Right lung (tissue), 10 donors: ENCODE measurements around the gene DYNC2I2. TPM values are rescaled to one million over a fixed set of nuclear protein-coding genes. Genes with fewer than 3 reads are reported as not detected.
"Not testable (repeated sequence)": the region's sequence is repeated elsewhere in the genome, so short reads cannot be mapped to it uniquely, and the experiment has no call there.

ENCODE experiments used
- DNase-seq, 2 donors: peaks; one replicate each; pipeline ENCODE4 v3.0.0-alpha.2; 2013
- long read RNA-seq, 8 donors: transcript quantifications; one replicate each; lab custom pipeline, GENCODE V29; 2026
- polyA plus RNA-seq, 5 donors: library from polyadenylated mRNA; unstranded; fragments of 120-200 nt; gene quantifications; one replicate each; pipeline versions ENCODE4 v1.2.1 to v1.2.3, GENCODE V29; 2013; ENCODE audit warnings: inconsistent platforms in 1 of 5, low replicate concordance in 1 of 5; ENCODE audit not compliant: insufficient read length in 5 of 5, insufficient read depth in 1 of 5

The DYNC2I2 gene
- 10 to 100 TPM; 38.7 to 66.0 (median 46.9) TPM for polyA plus RNA-seq
- long read RNA-seq, donor 1, transcript WDR34-201 (9 exons, 1,755 nt) = major isoform, 30 of 70 reads
- long read RNA-seq, donor 1, partial matches to known transcripts = 38 of 70 reads
- long read RNA-seq, donor 1, other reads (novel, unspliced or antisense) = 0 of 70 reads
- long read RNA-seq, donor 2, transcript WDR34-201 (9 exons, 1,755 nt) = major isoform, 15 of 20 reads
- long read RNA-seq, donor 2, partial matches to known transcripts = 5 of 20 reads
- long read RNA-seq, donor 2, other reads (novel, unspliced or antisense) = 0 of 20 reads
- long read RNA-seq, donor 3, transcript WDR34-201 (9 exons, 1,755 nt) = major isoform, 17 of 160 reads
- long read RNA-seq, donor 3, partial matches to known transcripts = 141 of 160 reads
- long read RNA-seq, donor 3, other reads (novel, unspliced or antisense) = 0 of 160 reads
- long read RNA-seq, donor 4, transcript WDR34-201 (9 exons, 1,755 nt) = major isoform, 8 of 895 reads
- long read RNA-seq, donor 4, partial matches to known transcripts = 478 of 895 reads
- long read RNA-seq, donor 4, other reads (novel, unspliced or antisense) = 408 of 895 reads
- long read RNA-seq, donor 5, transcript WDR34-201 (9 exons, 1,755 nt) = major isoform, 19 of 34 reads
- long read RNA-seq, donor 5, partial matches to known transcripts = 13 of 34 reads
- long read RNA-seq, donor 5, other reads (novel, unspliced or antisense) = 0 of 34 reads
- long read RNA-seq, donor 6, transcript WDR34-201 (9 exons, 1,755 nt) = major isoform, 24 of 40 reads
- long read RNA-seq, donor 6, partial matches to known transcripts = 14 of 40 reads
- long read RNA-seq, donor 6, other reads (novel, unspliced or antisense) = 0 of 40 reads
- long read RNA-seq, donor 7, transcript WDR34-201 (9 exons, 1,755 nt) = major isoform, 22 of 1,057 reads
- long read RNA-seq, donor 7, partial matches to known transcripts = 1,004 of 1,057 reads
- long read RNA-seq, donor 7, other reads (novel, unspliced or antisense) = 31 of 1,057 reads
- long read RNA-seq, donor 8, transcript WDR34-201 (9 exons, 1,755 nt) = major isoform, 10 of 1,012 reads
- long read RNA-seq, donor 8, partial matches to known transcripts = 996 of 1,012 reads
- long read RNA-seq, donor 8, other reads (novel, unspliced or antisense) = 6 of 1,012 reads

DNA sequence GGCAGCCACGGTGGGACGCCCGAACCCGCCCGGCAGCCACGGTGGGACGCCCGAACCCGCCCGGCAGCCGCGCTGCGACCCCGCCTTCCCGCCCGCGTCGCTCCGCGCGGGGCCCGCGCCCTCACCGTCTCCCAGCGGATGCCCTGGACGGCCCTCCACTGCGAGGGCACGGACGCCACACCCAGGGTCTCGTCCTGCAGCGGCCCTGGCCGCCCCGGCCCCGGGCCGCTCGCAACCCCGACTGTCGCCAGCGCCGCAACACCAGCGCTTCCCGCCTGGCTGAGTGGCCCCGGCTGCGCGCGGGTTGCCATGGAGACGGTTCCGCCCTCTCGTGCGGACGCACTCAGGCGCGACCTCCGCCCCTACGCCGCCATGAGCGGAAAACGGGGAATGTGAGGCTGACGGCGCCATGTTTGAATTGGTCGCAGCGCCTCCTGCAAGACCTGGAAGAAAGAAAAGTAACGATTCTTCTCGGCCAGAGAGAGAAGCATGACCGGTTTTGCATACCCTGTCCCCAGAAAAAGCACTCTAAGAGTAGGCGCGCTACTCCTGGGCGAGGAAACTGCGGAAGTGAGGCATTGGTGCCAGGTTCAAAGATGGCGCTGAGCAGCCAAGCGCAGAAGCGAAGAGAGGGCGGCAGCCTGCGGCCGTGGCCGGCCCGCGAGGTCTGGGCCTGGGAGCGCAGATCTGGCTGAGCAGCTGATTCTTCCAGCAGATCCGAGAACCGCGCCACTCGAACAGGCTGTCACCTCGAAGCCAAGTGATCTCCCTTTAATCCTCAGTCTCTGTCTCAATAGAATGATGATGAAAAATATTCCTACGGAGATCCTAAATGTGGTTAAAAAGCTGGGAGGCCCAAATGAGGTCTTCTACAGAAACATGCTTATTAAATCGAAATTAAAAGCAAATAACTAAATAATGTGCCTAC is at the start of gene DYNC2I2:
Gene DYNC2I2, minus strand, starts transcription at position 432 of the 928 bp plus-strand sequence. Its CDS starts 121 bp downstream, at position 311.
- peak; percentile 97 for DNase-seq

DNA sequence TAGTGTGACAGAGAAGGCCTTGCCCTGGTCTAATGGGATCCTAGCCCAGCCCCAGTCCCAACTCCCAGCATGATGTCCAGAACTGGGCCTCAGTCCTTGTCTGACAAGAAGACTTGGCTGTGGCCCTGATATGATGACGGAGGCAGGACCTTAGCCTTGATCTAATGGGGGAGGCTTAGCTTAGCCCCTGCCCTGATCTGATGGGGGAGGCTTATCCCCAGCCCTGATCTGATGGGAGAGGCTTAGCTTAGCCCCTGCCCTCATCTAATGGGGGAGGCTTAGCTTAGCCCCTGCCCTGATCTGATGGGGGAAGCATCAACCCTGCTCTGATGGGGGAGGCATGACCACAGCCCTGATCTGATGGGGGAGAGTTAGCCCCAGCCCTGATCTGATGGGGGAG is 49.4 kb upstream of the DYNC2I2 start:
- no peak for DNase-seq

DNA sequence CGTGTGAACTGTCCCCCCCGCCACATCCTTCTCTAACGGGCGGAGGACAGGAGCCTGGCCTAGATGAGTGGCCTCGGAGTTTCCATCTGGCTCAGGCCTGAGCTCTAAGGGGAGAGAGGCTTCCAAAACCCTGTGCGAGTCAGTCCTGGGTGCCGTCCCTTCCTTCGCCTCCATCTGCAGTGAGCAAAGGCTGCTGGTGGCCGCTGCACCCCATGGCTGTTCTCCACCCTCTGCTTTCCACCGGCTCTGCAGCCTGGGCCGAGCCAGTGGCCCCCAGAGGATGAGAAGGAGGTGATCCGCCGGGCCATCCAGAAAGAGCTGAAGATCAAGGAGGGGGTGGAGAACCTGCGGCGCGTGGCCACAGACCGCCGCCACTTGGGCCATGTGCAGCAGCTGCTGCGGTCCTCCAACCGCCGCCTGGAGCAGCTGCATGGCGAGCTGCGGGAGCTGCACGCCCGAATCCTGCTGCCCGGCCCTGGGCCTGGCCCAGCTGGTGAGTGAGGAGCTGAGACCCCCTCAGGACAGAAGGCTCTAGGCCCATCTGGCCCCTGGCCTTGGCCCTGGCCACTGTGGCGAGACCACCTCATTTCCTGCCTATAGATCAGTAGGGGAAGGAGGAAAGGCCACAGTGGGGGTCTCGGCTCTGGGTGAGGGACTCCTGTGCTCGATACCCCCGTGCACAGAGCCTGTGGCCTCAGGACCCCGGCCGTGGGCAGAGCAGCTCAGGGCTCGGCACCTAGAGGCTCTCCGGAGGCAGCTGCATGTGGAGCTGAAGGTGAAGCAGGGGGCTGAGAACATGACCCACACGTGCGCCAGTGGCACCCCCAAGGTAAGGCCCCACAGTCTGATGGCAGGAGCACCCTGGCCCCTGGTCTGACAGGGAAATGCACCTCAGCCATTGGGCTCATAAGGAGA is 48.7 kb upstream of the DYNC2I2 start:
- no peak for DNase-seq

DNA sequence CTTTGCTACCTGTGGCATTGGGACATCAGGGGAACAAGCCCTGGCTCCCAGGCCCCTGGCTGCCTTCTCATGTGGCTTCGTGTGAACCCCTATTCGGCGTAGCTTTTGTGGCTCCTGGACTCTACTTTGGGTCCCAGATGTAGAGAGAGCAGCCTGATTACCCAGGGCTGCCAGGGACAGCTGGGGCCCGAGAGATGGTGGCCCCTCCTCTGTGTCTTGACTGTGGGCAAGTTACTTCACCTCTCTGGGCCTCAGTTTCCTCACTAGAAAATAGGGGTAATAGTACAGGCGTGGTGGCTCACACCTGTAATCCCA is 47.7 kb upstream of the DYNC2I2 start:
- no peak for DNase-seq

DNA sequence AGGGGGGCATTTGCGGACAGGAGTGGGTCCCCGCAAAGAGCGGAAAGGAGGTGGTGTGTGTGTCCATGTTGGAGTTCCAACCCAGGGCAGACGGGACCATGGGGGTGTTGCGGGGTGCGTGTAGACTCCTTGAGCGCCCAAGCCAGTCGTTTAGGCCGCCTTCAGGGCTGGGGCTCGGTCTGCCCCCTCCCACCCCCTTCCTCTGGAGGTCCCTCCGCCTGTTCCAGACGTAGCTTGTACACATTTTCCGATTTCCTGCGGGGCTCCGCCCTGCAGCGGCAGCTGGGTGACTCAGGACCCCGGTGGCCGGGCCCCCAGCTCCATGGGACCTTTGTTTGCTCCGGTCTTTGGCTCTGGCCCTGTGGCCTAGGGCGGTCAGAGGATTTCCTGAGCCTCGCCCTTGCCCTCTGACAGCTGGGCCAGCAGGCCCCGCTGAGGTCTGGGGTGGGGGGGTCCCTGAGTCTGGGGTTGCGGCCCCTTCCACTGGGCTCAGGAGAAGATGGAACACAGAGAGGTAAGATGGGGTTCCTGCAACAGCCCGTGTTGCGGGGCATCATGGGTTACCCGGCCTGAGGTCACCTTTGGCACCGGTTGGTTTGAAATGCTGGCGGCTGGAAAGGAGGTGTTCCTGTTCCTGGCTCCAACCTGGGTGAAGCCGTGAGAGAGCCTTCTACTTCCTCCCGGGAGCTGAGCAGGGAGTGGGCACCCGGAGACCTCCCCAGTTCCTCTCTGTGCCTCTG is 47.1 kb upstream of the DYNC2I2 start:
- no peak for DNase-seq

DNA sequence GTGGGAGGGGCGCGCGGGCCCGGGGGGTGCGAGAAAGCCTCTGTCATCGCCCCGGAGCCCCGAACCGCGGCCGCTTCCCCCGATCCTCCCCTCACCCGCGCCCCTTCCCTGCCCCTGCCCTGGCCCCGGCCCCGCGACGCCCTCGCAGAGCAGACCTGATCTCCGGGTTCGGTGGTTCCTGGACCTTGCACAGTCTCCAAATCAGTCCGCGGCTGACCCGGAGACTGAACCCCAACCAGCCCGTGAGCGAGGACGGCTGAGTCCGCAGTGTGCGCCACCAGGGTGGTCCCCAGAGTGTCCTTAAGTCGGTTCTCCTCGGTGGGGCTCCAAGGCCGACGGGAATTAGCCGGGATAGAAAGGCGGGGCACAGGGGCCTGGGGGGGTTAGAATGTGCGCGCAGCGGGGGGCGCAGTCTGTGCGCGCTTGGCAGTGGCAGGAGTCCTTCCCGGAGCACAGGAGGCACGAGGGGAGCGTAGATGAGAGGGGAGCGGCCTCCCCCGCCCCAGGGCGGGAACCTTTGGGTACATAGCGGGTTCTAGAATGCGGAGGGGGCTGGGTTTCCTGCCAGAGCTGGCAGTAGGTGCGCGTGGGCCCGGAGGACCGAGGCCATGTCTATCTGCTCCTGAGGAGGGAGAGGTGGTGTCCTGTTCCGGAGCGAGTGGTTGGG is 46.4 kb upstream of the DYNC2I2 start:
- peak in 1 of 2 donors; percentile 11 for DNase-seq

DNA sequence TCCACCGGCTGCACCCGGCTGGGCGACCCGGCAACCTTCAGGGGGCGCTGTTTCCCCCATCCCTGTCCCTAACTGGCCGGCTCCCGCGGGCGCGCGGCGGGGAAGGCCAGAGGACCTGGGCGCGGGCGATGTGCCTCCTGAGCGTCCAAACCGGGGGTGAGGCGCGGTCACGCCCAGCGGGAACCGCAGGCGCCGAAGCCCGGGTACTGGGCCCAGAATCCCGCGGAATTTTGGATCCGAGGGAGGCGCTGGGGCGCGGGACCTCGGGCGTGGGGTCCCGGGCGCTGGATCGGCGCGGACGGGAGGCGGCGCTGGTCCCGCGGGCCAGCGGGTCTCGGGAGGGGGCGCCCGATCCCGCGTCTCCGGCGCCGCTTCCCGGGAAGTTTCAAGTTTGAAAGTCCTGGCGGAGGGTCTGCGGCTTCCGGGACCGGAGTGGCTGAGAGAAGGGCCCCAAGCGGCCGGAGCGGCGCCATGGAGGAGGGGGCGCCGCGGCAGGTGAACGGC is 45.9 kb upstream of the DYNC2I2 start, which contains the start of gene PKN3:
Gene PKN3, plus strand, starts transcription at position 59 of the 504 bp plus-strand sequence. Its CDS starts 413 bp downstream, at position 472.
- peak; percentile 84 to 86 for DNase-seq

DNA sequence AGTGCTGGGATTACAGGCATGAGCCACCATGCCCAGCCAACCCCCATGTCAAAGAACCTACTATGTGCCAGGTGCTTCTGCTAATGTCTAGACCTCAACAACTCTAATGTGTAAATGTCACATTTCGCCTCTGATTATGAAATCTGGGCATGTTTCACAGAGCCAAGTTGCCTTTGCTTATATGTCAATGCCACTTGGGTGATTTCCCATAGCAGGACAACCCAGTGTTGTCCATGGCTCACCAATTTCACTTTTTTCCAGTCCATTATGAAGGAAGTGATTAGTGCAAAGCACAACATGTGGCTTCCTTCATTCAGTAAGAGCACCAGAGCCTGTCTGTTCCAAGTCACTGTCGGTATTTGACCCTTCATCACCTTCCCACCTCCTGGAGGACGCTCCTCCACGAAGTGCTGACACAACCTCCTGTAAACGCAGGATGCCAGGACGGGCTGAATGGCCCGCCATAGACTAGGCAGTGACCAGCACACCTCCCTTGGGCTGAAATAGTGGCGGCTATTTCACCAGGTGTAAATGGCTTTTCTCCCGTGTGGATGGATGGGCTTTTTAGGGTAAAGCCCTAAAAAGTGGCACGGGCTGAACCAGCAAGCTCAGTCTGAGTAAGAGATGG is 44.7 kb upstream of the DYNC2I2 start:
- DNase-seq = no peak

DNA sequence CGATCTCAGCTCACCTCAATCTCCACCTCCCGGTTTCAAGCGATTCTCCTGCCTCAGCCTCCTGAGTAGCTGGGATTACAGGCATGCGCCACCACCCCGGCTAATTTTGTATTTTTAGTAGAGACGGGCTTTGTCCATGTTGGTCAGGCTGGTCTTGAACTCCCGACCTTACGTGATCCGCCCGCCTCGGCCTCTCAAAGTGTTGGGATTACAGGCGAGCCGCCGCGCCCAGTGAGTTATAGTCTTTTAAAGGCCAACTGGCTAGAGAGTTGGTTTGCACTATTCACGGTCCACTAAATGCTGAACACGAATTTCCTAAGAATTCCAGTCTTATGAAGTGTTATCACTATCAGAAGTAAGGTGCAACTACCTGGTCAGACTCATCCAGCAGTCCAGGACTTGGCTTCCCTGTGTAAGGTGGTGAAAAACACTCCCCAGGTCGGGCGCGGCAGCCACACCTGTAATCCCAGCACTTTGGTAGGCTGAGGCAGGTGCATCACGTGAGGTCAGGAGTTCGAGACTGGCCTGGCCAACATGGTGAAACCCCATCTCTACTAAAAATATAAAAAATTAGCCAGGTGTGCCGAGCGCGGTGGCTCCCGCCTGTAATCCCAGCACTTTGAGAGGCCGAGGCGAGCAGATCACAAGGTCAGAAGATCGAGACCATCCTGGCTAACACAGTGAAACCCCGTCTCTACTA is 42.6 kb upstream of the DYNC2I2 start:
- not testable (repeated sequence) for DNase-seq

DNA sequence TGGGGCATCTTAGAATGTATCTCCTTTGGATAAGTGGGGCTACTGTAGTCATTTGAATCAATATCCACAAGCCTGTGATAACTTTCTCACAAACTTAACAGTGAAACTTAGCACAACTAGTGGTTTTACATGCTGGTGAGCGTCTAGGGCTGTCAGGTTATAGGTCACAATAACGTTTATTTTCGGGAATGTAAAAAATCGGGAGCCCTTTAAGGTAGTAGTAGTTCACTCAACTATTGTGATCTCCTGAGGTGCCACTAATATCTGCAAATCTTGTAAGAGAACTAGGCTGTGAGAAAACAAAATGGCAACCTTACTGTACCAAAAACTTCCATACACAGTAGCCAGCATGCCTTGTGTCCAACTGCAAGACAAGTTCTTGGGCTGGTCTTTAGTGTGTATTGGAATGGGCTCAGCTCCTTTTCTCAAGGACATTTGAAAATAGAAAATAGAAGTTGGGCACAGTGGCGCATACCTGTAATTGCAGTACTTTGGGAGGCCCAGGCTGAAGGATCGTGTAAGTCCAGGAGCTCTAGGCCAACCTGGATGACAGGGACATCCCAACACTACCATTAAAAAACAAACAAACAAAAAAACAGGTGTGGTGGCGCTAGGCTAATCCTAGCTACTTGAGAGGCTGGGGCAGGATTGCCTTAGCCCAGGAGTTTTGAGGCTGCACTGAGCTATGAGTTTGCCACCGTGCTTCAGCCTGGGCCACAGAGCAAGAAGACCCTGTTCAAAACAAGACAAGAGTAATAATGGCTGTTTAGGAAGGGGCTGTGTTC is 40.5 kb upstream of the DYNC2I2 start:
- no peak for DNase-seq

DNA sequence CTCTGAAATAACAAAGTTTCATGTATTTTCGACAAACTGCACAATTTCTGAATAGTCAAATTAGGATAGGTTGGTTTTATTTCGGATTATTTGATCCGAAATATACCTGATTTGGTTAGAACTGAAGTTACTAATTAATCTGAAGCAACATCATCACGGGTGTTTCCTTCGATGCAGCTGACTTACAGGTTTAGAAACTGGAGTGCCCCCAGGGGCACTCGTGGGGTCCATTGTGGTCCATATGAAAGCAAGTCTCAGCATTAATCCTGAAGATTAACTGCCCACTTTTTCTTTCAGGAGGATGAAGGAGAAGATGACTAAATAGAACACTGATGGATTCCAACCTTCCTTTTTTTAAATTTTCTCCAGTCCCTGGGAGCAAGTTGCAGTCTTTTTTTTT is 37.7 kb upstream of the DYNC2I2 start:
- DNase-seq = no peak

DNA sequence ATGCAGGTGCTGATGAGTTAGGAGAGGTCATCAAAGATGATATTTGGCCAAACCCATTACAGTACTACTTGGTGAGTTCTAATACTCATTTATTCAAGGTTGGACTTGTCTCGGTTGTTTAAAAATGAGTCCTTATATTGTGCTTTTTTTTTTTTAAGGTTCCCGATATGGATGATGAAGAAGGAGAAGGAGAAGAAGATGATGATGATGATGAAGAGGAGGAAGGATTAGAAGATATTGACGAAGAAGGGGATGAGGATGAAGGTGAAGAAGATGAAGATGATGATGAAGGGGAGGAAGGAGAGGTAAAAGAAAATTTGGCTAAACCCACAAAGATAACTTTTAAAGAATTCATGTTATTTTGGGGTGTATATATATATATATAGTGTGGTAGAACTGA is 37.1 kb upstream of the DYNC2I2 start:
- DNase-seq = not testable (repeated sequence)

DNA sequence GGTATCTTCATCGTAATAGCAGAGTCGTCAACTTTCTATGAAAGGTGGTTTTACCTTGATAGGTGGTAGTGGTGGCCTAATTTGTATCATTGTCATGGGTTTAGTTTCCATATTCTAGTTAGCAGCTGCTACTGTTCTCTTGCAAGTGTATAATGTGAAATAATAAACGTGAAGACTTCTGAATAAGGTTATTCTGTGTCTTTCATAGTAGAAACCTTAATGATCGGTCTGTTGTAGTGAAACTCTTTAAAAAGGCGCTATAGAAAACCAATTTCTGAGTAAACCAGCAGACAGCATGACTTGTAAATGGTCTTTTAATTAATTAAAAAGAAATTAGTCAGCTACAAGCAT is 34.0 kb upstream of the DYNC2I2 start:
- no peak for DNase-seq

DNA sequence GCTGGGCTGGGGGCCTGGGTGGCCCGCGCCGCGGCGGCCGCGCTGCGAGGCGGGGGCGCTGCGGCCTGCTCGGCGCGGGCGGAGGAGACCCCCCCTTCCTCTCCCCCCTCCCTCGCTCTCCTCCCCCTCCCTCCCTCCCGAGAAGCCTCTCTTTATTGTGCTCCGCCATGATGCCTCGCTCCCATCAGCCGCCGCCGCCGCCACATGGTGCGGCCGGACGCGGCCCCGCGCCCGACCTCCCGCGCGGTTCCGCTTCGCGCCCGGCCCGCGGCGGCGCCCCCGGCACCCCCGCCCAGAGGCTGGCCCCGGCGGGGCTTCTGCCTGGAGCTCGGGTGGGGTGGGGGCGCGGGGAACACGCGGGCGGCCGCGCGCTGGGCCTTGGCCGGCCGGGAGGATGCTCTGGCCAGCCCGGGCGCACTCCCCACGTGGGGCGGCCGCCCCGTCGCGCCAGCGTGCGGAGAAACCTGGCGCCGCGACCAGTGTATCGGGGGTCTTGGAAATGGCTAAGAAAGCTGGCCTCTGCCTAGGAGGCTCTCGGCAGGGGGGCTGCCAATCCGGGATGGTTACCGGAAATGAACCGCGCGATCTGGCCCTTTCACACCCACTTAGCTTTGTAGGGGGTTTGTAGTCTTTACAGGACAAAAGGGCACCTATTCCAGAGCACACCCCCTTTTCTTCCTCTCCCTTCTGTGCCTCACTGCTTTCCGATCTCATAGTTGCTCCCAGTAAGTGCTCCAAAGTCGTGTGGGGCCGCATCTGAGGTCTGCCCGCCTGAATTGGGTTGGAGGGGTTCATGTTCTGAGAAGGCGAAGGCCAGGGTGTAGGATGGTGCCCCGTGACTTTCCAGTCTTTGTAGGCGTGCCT is 33.4 kb upstream of the DYNC2I2 start:
- peak in 1 of 2 donors; percentile 41 for DNase-seq

DNA sequence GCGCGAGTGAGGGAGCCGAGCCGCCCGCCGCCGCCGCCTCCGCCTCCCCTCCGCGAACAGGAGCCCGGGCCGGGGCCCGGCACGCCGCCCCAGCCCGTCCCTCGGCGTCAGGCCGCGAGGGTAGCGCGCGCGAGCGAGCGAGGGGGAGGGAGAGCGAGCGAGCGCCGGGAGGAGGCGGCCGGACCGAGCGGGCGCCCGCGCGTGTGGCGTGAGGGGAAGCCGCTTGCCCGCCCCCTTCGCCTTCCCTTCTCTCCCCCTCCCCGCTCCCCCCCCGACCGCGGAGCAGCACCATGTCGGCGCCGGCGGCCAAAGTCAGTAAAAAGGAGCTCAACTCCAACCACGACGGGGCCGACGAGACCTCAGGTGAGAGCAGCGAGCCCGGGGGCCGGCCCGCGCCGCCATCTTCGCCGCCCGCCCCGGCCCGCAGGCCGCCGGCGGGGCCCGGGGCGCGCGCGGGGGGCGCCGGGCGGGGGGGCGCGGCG is 32.7 kb upstream of the DYNC2I2 start:
- DNase-seq = peak in 1 of 2 donors; percentile 42
